ENCODE measurements around the gene SORL1-AS1.
A peak's percentile ranks its signal among the peaks of the same experiment; 100 is the strongest.

The SORL1-AS1 gene

DNA sequence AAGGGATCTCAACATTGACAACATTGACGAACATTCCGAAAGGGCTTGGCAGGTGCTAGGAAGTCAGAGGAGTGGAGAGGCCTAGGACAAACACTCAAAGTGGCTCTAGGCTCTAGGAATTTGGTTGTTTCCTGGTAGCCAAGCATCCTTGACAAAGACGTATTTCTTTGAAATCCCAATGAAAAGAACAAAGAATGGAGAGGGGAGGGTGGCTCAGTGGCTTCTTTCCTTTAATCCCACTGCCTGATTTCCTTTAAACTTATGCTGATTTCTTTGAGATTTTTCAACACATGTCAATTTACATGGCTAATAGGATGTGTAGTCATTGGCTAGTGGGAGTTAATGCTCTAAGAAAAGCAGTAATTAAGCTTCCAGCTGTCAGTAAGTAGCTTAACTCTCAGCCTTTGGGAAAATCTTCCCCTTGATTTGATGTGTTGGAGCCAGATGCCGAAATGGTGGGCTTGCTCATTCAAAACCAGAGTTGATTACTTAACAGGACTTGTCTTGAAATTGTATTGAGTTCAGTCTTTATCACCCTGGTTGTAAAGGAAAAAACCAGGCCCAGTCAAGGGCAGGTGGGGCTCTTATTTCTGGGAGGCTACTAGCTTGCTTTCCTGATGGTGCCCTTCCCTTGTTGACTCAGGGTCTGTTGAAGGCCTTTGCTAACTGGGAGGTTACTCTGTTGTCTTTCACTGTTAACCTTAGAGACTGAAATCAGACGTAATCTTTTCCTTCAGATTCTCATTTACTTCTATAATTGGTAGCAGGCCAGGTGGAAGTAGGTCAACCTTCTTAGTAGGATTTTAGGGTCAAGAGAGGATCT, 44.6 kb upstream of the SORL1-AS1 start:
- Histone ChIP-seq H3K79me1 (replicated peaks; ENCODE audit: low read length, poor library complexity, severe bottlenecking) (no peaks in the 10 kb centered on the region), H3K4me2 (ENCODE audit: low read length, poor library complexity, severe bottlenecking) (no peak overlapping the region), H3K18ac (ENCODE audit: low read depth in 1 of 2, low read length in 2 of 2) (no peak overlapping the region), H2AK5ac (ENCODE audit: low read length, severe bottlenecking) (no peak overlapping the region), H2BK5ac (ENCODE audit: low read depth, low read length, poor library complexity, severe bottlenecking) (no peak overlapping the region), H3K27ac (ENCODE audit: low read length, poor library complexity, severe bottlenecking) (no peak overlapping the region), H3K4ac (ENCODE audit: low read depth in 1 of 2, low read length in 2 of 2) (no peak overlapping the region), H4K8ac (ENCODE audit: low read length) (no peak overlapping the region), H3K27me3 (ENCODE audit: control insufficient read depth in 1 of 2, insufficient read depth in 1 of 2, low read length in 2 of 2) (peaks cover 4 to 8% of the 10 kb centered on the region in 2 experiments), H3K9ac (ENCODE audit: low read length) (no peak overlapping the region), H3K14ac (ENCODE audit: low read length in 2 of 2) (no peak overlapping the region), H3K4me3 (ENCODE audit: insufficient read depth in 1 of 2, low read depth in 1 of 2, low read length in 2 of 2) (no peak overlapping the region), H2BK120ac (ENCODE audit: low read depth, low read length) (no peak overlapping the region), H2AFZ (ENCODE audit: low read depth, low read length) (no peak overlapping the region), H3K4me1 (ENCODE audit: control insufficient read depth, insufficient read depth, low read depth, low read length) (no peaks in the 10 kb centered on the region), H2BK12ac (ENCODE audit: low read length in 2 of 2) (no peak overlapping the region), H3K9me3 (ENCODE audit: control insufficient read depth, low read length) (no peaks in the 10 kb centered on the region), H3K23ac (ENCODE audit: low read length in 2 of 2) (no peak overlapping the region), H2BK15ac (ENCODE audit: low read depth, poor library complexity, severe bottlenecking) (no peak overlapping the region), H3K36me3 (ENCODE audit: control insufficient read depth in 1 of 2, insufficient read depth in 2 of 2, low read depth in 1 of 2, low read length in 2 of 2) (no peaks in the 10 kb centered on the region), H4K91ac (ENCODE audit: low read length) (no peak overlapping the region)
- whole genome bisulfite sequencing = 67% methylated on average over 4 of the region's 5 CpGs
- no peak for DNase-seq

DNA sequence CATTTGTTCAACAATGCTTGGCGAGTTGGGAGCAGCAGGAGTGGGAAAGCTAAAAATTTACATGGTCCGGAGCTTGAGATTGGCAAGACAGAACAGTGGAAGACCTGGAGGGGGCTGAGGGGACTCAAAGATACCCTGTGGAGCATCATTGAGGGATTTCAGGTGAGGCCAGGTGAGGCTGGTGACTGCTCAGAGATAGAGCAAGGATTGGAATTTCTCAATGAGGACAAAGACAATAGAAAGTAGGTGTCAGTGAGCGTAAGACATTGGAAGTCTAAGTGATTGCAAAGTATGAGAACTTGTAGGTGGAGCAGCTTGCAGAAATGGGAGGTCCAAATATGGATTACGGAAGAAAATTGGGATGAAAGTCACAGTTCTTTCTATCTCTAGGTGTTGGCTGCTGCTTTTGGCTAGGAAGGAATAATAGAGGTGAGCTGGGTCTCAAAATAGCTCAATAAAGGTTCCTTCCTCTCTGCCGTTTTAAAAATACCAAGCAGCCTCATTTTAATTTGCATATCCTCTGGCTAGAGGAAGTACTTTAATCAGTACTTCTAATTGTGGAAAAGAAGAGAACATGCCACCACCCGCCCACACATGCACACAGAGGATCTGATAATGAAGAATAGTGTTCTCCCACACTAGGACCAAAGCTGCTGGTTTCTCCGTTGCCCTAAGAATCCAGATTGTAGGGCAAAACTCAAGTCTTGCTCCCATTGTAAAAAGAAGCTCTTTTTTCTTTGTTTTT, 41.8 kb upstream of the SORL1-AS1 start:
- peaks cover 4 to 17% of the 10 kb centered on the region in 2 experiments for H3K27me3 ChIP-seq (ENCODE audit: control insufficient read depth in 1 of 2, insufficient read depth in 1 of 2, low read length in 2 of 2)
- no peak overlapping the region for H3K4me3 ChIP-seq (ENCODE audit: insufficient read depth in 1 of 2, low read depth in 1 of 2, low read length in 2 of 2)
- H3K36me3 ChIP-seq (ENCODE audit: control insufficient read depth in 1 of 2, insufficient read depth in 2 of 2, low read depth in 1 of 2, low read length in 2 of 2) = no peaks in the 10 kb centered on the region
- H3K4me1 ChIP-seq (ENCODE audit: control insufficient read depth, insufficient read depth, low read depth, low read length) = no peaks in the 10 kb centered on the region
- H3K23ac ChIP-seq (ENCODE audit: low read length in 2 of 2) = no peak overlapping the region
- no peak overlapping the region for H3K14ac ChIP-seq (ENCODE audit: low read length in 2 of 2)
- no peak overlapping the region for H2BK120ac ChIP-seq (ENCODE audit: low read depth, low read length)
- no peak overlapping the region for H3K18ac ChIP-seq (ENCODE audit: low read depth in 1 of 2, low read length in 2 of 2)
- H3K27ac ChIP-seq (ENCODE audit: low read length, poor library complexity, severe bottlenecking) = no peak overlapping the region
- H2AFZ ChIP-seq (ENCODE audit: low read depth, low read length) = no peak overlapping the region
- no peak overlapping the region for H2BK12ac ChIP-seq (ENCODE audit: low read length in 2 of 2)
- 90% methylated on average over 6 of the region's 7 CpGs for WGBS
- H2BK5ac ChIP-seq (ENCODE audit: low read depth, low read length, poor library complexity, severe bottlenecking) = no peak overlapping the region
- H3K79me1 ChIP-seq (replicated peaks; ENCODE audit: low read length, poor library complexity, severe bottlenecking) = no peaks in the 10 kb centered on the region
- no peak overlapping the region for H3K4ac ChIP-seq (ENCODE audit: low read depth in 1 of 2, low read length in 2 of 2)
- no peak overlapping the region for H3K9ac ChIP-seq (ENCODE audit: low read length)
- H4K91ac ChIP-seq (ENCODE audit: low read length) = peak overlapping the region; percentile 22
- no peak overlapping the region for H2BK15ac ChIP-seq (ENCODE audit: low read depth, poor library complexity, severe bottlenecking)
- no peak overlapping the region for H2AK5ac ChIP-seq (ENCODE audit: low read length, severe bottlenecking)
- no peak overlapping the region for H4K8ac ChIP-seq (ENCODE audit: low read length)
- DNase-seq = no peak
- H3K4me2 ChIP-seq (ENCODE audit: low read length, poor library complexity, severe bottlenecking) = no peak overlapping the region
- no peaks in the 10 kb centered on the region for H3K9me3 ChIP-seq (ENCODE audit: control insufficient read depth, low read length)

- no peaks in the 10 kb centered on the region for H3K79me1 ChIP-seq (replicated peaks; ENCODE audit: low read length, poor library complexity, severe bottlenecking)
- DNase-seq = no peak
- H3K36me3 ChIP-seq (ENCODE audit: control insufficient read depth in 1 of 2, insufficient read depth in 2 of 2, low read depth in 1 of 2, low read length in 2 of 2) = no peaks in the 10 kb centered on the region
- no peak overlapping the region for H2AK5ac ChIP-seq (ENCODE audit: low read length, severe bottlenecking)
- H4K8ac ChIP-seq (ENCODE audit: low read length) = no peak overlapping the region
- no peak overlapping the region for H3K14ac ChIP-seq (ENCODE audit: low read length in 2 of 2)
- H3K23ac ChIP-seq (ENCODE audit: low read length in 2 of 2) = no peak overlapping the region
- H3K9ac ChIP-seq (ENCODE audit: low read length) = no peak overlapping the region
- no peak overlapping the region for H4K91ac ChIP-seq (ENCODE audit: low read length)
- no peak overlapping the region for H2BK12ac ChIP-seq (ENCODE audit: low read length in 2 of 2)
- no peak overlapping the region for H2AFZ ChIP-seq (ENCODE audit: low read depth, low read length)
- WGBS = 88% methylated on average over 2 of the region's 2 CpGs
- no peak overlapping the region for H3K4ac ChIP-seq (ENCODE audit: low read depth in 1 of 2, low read length in 2 of 2)
- no peak overlapping the region for H3K27ac ChIP-seq (ENCODE audit: low read length, poor library complexity, severe bottlenecking)
- no peaks in the 10 kb centered on the region for H3K9me3 ChIP-seq (ENCODE audit: control insufficient read depth, low read length)
- no peak overlapping the region for H3K18ac ChIP-seq (ENCODE audit: low read depth in 1 of 2, low read length in 2 of 2)
- H2BK5ac ChIP-seq (ENCODE audit: low read depth, low read length, poor library complexity, severe bottlenecking) = no peak overlapping the region
- H3K4me2 ChIP-seq (ENCODE audit: low read length, poor library complexity, severe bottlenecking) = no peak overlapping the region
- no peaks in the 10 kb centered on the region for H3K4me1 ChIP-seq (ENCODE audit: control insufficient read depth, insufficient read depth, low read depth, low read length)
- H3K27me3 ChIP-seq (ENCODE audit: control insufficient read depth in 1 of 2, insufficient read depth in 1 of 2, low read length in 2 of 2) = peaks cover 0 to 13% of the 10 kb centered on the region in 2 experiments
- no peak overlapping the region for H2BK15ac ChIP-seq (ENCODE audit: low read depth, poor library complexity, severe bottlenecking)
- H3K4me3 ChIP-seq (ENCODE audit: insufficient read depth in 1 of 2, low read depth in 1 of 2, low read length in 2 of 2) = no peak overlapping the region
- no peak overlapping the region for H2BK120ac ChIP-seq (ENCODE audit: low read depth, low read length)
These were observed 37.1 kb upstream of the SORL1-AS1 start for GRCh38 chr11:121489823-121490222.

DNA sequence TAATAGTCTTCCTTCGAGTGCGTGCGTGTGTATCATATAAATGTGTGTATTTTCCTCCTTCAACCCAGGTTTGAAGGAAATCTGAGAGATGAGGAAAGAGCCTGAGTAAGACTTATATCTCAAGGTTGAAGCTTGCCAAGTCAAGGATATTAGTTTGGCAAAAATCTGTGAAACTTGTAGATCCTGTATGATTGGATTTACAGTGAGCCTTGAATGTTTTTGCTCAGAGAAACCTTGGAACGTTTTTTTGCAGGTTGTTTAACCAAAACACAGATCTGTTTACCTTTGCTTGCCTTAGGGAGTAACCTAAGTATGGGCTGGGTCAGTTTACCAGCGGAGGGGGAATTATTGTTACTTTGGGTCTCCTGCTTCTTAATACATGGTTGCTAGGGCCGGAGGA, 35.9 kb upstream of the SORL1-AS1 start:
- Histone ChIP-seq H3K27me3 (ENCODE audit: control insufficient read depth in 1 of 2, insufficient read depth in 1 of 2, low read length in 2 of 2) (peaks cover 0 to 20% of the 10 kb centered on the region in 2 experiments), H2AFZ (ENCODE audit: low read depth, low read length) (no peak overlapping the region), H3K79me1 (replicated peaks; ENCODE audit: low read length, poor library complexity, severe bottlenecking) (no peaks in the 10 kb centered on the region), H2AK5ac (ENCODE audit: low read length, severe bottlenecking) (no peak overlapping the region), H3K4ac (ENCODE audit: low read depth in 1 of 2, low read length in 2 of 2) (no peak overlapping the region), H2BK5ac (ENCODE audit: low read depth, low read length, poor library complexity, severe bottlenecking) (no peak overlapping the region), H3K18ac (ENCODE audit: low read depth in 1 of 2, low read length in 2 of 2) (no peak overlapping the region), H4K91ac (ENCODE audit: low read length) (no peak overlapping the region), H4K8ac (ENCODE audit: low read length) (no peak overlapping the region), H3K9ac (ENCODE audit: low read length) (no peak overlapping the region), H3K4me3 (ENCODE audit: insufficient read depth in 1 of 2, low read depth in 1 of 2, low read length in 2 of 2) (no peak overlapping the region), H2BK15ac (ENCODE audit: low read depth, poor library complexity, severe bottlenecking) (no peak overlapping the region), H3K27ac (ENCODE audit: low read length, poor library complexity, severe bottlenecking) (no peak overlapping the region), H3K4me1 (ENCODE audit: control insufficient read depth, insufficient read depth, low read depth, low read length) (no peaks in the 10 kb centered on the region), H3K23ac (ENCODE audit: low read length in 2 of 2) (no peak overlapping the region), H3K4me2 (ENCODE audit: low read length, poor library complexity, severe bottlenecking) (no peak overlapping the region), H2BK120ac (ENCODE audit: low read depth, low read length) (no peak overlapping the region), H3K36me3 (ENCODE audit: control insufficient read depth in 1 of 2, insufficient read depth in 2 of 2, low read depth in 1 of 2, low read length in 2 of 2) (no peaks in the 10 kb centered on the region), H3K14ac (ENCODE audit: low read length in 2 of 2) (no peak overlapping the region), H3K9me3 (ENCODE audit: control insufficient read depth, low read length) (no peaks in the 10 kb centered on the region), H2BK12ac (ENCODE audit: low read length in 2 of 2) (no peak overlapping the region)
- DNase-seq = no peak
- 89% methylated on average over 6 of the region's 6 CpGs for WGBS
